Fibroblast of upper back skin (primary cell): ENCODE data around the gene COMT.
"Not testable (repeated sequence)": the region's sequence is repeated elsewhere in the genome, so short reads cannot be mapped to it uniquely, and the experiment has no call there.

Experiments used
- DNase-seq: peaks from one replicate; pipeline ENCODE4 v3.0.0-alpha.2; 2013

COMT gene

DNA sequence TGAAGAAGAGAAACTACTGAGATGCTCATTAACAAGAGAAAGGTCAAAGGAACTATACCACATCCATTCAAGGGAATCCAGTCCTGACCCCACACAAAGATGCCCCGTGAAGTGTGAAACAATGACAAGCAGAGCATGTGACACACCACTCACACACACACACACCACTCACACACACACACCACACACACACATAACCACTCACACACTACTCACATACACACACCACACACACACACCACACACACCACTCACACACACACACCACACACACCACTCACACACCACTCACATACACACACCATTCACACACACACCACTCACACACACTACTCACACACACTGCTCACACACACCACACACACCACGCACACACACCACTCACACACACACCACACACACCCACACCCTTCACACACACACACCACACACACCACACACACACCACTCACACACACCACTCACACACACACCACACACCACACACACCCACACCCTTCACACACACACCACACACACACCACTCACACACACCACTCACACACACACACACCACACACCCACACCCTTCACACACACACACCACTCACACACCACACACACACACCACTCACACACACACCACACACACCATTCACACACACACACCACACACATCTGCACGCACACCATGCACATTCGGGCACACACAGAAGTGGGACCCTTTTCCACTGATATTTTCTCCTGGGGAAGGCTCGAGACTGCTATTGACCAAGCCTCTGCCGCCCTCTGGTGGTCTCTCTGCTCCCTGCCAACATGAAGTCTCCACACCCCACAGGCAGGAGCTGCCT, 32.0 kb upstream of the COMT start:
- DNase-seq, result peak; percentile 75

DNA sequence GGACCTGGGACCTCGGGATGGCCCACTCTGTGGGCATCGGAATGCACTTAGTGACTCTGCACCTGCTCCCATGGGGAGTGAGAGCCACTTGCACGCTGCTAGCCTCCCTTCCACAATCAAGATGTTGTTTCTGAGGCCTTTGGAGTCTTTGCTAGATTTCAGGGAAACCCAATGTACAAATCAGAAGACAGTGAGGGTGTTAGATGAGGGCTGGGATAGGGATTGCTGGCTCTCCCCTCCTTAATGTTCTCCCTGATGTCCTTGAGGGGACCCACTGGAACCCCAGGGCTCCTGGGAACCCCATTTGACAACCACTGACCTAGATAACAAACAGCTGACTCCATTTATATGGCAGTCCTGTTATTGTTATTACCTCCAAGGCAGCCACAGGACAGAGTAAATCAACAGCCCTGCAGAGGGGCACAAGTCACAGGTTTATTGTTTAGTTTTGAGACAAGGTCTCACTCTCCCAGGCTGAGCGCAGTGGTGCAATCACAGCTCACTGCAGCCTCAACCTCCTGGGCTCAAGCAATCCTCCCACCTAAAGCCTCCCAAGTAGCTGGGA, 31.3 kb upstream of the COMT start:
- no peak for DNase-seq

DNA sequence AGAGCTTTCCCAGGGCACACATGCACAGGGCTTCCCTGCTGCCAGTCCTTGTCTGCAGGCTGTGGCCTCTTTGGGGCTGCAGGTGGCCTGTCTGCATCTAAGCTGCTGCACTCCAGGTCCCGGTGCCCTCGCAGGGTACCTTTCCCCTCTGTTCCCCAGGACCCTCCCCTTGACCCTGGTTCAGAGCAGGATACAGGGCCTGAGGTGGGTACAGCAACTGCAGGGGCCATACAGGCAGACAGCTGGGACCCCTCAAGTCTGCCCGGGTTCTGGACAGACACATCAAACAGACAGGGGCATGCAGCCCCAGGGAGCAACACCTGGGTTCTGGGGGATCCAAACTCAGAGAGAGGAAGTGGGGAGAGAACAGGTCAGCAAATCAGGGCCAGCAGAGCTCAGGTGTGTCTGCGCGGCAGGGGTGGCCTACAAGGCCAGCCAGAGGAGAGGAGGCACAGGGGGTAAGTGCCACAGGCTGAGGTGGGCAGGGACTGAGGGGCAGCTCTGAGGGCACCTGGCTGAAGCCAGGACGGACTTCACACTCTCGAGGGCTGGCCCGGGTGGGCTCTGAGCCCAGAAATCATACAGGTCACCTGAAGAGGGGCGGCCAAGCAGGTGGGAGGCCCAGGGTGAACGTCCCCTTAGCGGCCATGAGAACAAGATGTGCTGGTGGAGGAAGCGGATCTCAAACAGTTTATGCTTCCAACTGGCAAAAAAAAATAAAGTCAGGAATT, 29.9 kb upstream of the COMT start:
- no peak for DNase-seq

DNA sequence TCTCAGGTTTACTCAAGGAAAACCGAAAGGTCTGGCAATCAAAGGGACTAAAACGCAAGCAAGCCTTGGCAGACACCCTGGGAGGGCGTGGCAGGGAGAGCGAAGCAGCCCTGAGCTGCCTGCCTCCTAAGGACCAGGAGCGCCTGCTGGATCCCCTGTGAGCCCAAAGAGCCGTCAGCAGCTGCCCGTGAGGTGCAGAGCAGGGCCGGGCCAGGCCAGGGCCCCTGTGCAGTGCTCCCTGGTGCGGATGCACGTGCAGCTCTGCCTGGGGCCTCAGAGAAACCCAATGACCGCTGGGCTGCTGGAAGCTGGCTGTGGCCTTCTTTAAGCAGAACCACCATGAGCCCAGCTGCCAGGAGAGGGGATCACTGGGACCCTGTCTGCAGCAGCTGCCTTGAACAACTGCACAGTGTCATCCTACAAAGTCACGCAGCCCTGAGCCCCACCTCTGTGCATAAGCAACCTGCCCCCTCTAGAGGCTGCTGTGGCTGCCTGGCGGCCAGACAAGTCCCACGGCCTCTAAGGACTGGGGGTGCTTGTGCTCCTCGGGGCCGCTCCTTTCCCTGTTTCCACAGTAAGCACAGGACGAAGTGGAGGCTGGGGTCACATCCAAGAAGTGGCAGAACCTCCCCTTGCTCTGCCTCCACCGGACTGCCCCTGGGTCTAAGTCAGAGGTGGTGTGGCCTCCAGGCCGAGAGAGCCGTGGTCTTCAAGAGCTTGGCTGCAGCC, 29.1 kb upstream of the COMT start:
- DNase-seq, result no peak

DNA sequence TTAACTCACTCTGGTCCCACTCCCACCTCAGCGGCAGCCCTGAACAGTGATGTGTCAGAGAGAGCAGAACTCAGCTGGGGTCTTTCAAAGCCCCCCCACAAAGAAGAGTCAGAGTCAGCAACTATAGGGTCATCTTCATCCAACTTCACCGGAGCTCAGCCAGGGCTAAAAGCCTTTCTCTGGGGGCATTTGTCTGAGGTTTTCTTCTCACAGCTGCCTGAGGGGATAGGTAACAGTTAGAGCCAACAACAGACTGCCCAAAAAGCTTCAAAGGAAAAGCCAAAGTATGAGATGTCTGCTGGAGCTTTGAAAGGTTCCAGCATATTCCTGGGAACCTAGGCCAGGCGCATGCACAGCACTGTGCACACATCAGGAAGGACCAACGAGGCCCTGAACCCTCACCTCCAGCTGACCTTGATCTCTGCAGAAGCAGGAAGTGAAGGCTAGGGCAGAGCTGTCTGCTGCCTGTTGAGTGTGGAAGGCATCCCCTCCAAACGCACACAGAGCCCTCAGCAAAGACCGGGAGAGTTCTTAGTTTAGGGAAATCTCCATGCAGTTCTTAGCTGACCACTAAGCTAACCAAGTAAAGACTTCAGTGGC, 28.1 kb upstream of the COMT start:
- DNase-seq, result no peak

DNA sequence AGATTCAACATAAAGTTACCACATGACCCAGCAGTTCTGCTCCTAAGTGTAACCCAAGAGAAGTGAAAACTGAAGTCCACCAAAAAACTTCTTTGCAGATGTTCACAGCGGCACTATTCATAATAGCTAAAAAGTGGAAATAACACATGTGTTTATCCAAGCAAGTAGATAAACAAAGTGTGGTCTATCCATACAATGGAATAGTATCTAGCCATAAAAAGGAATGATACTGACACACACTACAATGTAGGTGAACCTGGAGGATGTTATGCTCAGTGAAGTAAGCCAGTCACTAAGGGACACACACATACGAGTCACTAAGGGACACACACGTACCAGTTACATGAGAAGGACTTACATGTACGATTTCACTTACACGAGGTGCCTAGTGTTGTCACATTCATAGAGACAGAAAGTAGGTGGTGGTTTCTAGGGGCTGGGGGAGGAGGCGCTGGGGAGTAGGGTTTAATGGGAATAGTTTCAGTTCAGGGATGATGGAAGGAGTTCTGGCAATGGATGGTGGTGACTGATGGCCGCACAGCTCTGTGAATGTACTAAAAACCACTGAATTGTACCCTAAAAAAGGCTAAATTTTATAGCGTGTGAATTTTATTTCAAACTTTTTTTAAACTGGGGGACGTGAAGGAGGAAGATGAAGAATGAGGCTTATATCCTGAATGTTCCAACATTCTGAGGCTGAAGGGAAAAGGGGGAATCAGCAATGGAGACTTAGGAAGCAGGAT, 27.2 kb upstream of the COMT start:
- no peak for DNase-seq

DNA sequence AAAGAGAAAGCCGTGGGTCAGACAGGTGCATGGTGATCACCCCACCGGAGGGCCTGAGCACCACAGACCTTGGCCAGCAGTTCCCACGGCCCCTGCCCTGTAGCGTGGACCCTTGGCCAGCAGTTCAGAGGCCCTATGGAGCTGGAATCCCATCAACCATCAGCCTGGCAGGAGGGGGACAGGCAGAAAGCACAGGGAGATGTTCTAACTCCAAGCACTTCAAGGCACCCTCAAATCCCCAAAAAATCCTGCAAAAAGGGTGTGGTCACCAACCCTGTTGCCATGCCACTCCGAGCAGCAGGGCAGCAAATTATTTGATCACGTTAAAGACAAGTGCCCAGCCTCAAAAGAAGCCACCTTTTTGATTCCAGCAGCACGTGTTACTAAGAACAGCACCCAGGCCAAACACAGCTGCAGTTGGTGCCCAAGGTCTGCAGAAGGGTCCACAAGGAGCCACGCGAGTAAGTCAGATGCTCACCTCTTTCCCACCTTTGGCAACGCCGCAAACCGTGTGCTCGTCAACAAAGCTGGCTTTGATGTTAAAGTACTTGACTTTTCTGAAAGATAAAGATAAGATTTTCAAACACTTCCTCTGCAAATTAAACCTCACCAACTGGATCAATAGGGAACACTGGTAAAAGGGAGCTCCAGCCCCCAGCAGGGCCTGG, 26.2 kb upstream of the COMT start:
- no peak for DNase-seq

DNA sequence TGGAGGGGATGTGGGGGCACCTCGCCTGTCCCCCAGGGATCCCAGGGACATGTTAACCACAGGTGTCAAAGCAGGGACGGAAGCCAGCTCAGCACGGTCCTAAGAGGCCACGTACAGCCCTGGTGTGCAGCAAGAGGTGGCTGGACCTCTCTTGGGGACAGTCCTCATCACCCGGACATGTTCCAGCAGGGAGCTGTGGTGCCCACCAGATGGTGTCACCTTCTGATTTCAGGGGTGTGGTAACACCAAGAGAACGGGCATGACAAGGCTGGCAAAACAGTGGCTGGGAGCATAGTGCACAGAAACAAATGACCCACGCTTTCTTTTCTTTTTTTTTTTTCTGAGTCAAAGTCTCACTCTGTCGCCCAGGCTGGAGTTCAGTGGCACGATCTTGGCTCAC, 25.6 kb upstream of the COMT start:
- no peak for DNase-seq

DNA sequence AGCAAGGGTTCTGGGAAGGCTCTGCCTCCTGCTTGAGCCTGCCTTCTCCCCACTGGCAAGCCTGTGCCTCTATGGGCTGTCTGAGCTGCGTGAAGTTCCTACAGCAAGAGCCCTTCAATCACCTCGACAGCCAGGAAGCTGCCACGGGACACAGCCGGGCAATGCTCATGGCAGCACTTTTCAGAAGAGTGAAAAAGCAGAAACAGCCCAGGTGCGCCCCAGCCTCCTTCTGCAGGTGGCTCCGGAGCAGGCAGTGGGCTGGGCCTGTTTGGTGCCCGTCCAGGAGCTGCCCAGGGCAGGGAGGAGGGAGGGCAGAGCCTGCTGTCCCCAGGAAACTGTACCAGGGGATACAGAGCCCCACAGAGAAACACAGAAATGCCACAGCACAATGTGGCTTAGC, 24.6 kb upstream of the COMT start:
- no peak for DNase-seq

DNA sequence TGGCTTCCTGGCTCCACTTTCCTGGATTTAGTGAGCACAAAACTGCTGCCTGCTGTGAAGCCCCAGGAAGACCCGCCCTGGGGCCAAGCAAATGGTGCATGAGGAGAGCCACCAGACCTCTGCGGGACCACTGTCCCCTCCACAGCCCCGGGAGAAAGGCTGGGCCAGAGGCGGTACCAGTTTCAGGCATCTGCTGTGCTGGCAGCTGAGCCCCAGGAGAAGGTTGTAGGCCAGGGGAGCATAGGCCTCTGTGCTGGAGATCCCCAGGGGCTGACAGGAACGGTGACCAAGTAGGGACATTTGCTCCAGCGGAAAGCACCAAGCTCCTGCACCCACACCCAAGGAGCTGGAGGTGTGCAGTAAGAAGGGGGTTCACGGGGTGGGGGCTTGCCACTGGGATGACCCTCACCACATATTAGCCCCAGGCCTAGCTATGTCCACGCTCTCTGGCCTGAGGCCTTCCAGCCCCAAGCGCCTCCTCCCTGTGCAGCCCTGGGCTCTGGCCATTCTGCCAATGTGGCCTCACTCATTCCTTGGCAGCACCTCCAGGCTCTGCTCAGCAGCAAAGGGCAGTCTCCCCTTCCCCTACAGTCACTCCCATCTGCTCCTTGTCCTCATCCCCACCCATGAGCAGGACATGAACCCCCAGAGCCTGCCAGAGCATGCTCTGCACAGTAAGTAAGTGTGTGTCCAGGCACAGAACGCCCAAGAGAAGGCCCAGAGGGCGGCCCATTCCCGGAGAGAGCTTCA, 24.0 kb upstream of the COMT start:
- DNase-seq, result no peak

DNA sequence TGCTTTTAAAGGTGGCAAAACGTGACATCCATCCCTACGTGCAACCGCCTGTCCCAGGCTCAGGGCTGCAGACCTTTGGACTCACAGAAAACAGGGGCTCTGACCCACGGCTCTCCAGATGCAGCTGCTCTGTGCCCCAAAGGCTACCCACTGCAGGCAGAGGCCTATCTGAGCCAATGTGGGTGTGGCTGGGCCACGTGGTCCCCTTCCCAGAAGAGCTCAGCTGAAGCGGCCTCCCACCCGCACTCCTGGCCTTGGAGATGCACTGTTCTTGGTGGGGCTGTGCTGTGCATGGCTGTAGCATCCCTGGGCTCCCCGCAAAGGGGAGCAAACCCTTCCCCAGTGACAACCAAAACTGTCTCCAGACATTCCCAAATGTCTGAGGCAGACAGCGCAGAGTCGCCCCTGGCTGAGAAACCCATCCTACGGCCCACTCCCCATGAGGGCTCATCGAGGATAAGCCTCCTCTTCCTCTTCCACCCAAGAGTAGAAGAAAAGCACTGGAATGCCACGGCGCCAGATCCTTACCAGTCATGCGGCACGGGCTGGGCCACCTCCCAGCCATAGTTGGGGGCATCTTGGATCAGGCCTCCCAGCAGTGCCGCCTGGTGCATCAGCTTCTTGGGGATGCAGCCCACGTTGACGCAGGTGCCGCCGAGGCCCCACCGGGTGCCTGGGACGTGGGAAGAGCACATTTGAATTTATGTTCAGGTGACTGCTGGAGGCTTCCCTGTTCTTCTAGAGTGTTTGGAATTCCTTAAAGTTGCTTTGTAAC, 23.1 kb upstream of the COMT start:
- no peak for DNase-seq

DNA sequence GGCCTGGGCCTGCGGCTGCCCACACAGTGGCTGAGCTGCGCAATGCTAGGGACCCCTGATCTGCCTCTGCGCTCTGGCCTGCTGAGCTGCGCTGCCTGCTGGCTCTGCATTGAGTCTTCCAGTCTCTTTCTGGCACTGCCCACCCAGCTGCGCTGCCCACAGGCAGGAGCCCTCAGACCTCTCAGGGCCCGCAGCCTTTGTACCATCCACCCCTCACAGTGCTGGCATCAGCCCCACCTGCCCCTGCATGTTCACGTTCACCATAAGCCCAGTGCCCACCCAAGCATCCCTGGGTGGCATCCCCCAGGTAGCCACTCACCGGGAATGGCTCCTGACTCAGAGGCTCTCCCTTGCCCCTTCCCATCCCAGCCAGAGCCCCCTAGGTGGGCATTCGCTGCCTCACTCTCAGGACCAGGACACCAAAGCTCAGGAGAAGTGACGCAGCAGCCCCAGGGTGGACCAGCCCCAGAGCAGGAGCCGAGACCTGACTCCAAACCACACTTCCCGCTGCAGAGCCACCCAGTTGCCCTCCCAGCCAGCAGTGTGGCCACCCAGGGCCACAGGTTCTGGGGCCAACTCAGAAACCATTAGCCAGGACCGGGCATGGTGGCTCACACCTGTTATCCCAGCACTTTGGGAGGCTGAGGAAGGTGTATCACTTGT, 21.7 kb upstream of the COMT start:
- no peak for DNase-seq

DNA sequence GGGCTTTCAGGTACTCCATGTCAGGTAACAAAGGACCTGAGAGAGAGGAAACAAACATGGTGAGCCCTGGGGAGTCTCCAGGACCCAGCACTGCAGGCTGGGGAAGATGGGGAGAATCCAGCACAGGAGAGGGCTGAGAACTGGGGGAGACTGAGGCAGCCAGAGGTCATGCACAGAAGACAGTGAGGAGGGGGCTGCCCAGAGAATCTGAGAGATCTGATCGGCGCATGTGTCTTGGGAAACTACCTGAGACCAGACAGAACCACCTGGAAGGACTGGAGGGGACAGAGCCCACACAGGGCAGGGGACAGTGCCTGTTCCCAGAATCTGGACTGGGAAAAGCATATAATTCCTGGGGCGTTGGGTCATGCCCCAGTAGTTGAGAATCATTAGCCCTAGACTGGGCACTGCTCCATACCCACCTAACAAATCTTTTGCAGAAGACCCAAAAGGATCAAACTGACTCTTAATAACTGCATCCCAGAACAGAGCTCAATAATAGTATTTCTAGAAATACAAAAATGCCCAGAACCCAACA, 20.0 kb upstream of the COMT start:
- DNase-seq, result no peak

DNA sequence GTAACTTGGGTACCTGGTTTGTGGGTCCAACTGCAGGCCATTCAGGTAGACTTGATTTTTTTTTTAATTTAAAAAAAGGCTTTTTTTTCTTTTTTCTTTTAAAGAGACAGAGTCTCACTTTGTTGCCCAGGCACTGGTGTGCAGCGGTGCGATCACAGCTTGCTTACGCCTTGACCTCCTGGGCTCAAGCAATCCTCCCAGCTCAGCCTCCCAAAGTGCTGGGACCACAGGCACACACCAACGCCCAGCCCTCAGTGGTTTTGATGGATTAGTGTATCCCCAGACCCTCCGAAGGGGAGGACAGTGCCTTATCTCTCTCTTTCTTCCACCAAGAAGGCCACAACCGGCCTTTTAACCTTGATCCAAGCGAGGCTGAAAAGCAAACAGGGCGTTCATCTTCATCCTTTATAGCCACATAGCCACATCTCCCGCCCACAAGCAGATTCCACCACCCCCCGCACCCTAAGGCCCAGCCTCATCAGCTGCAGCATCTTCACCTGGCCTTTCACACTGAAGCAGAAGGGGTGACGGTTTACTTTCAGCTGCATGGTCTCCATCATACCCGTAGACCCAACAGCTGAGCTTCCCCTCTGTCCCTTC, 17.6 kb upstream of the COMT start:
- no peak for DNase-seq

DNA sequence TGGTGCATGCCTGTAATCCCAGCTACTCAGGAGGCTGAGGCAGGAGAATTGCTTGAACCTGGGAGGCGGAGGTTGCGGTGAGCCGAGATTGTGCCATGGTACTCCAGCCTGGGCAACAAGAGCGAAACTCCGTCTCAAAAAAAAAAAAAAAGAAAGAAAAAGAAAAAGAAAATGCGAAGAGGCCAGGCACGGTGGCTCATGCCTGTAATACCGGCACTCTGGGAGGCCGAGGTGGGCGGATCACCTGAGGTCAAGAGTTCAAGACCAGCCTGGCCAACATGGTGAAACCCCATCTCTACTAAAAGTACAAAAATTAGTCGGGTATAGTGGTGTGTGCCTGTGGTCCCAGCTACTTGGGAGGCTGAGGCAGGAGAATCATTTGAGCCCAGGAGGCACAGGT, 15.5 kb upstream of the COMT start:
- not testable (repeated sequence) for DNase-seq

DNA sequence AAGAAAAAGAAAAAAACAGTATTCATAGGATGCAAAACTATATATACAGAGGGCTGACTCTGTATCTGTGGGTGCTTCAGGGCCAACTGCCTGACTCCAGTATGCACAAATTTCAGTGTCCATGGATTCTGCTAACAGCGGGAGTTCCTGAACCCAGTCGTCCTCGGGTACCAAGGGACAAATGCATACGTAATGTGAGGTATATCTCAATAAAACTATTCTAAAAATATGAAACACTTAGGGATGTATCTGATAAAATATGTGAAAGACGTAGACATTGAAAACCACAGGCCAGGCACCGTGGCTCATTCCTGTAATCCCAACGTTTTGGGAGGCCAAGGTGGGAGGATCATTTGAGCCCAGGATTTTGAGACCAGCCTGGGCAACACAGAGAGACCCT, 13.9 kb upstream of the COMT start:
- DNase-seq, result no peak

DNA sequence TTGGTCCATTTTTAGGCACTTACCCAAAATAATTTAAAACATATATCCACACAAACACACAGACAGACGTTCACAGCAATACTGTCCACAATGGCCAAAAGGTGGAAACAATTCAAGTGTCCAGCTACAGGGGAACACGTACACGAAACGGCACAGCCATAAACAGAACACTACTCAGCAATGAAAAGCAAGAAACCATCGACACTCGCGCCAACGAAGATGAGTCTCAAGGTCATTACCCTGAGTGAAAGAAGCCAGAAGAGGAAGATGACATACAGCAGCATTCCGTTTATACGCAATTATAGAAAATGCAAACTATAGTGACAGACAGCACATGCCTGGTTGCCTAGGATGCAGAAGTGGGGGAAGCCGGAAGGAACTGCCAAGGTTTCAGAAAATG, 13.4 kb upstream of the COMT start:
- DNase-seq, result no peak

DNA sequence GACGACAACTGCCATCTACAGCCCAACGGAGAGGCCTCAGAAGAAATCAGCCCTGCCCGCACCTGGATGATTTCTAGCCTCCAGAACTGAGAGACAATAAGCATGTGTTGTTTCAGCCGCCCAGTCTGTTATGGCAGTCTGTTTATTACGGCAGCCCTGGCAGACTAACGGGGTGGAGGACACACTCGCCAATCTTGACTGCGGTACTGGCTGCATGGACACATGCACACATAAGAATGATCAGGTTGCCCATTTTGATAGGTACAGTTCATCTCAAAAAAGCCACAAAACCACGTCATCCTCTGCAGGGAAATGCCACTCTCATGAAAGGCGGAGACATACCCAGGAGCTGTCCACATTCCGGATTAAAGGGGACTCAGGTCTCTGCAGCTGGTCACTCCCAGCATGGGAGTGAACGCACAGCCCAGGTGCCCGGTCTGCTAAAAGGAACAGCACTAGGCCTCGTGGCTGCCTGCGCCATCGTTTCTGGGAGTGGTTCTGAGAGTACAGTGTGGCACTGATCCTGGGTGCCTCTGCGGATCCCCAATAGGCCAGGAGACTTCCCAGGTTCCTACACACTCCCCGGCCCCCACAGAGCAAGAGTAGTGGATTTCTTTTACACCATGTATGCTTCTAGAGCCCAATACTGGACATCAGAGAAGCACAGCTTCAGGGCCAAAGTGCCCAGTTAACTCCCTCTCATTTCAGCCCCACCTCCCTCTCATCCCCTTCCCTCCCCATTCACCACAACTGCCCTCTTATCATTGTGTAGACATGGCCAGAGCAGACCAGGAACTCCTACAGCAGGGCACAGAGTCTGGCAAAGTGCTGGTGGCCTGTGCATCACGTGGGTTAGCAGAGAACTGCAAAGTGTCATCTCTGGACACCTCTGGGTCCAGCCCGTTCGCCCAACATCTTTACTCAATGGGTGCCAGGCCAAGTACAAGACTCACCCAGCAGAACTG, 11.7 kb upstream of the COMT start:
- DNase-seq, result no peak
